LNCAP (cell line): Measurements from ENCODE around the gene CHID1.

Experiments used
- CTCF ChIP-seq: fragments of 450-650 bp; IDR thresholded peaks from 2 replicates; pipeline ENCODE4 v1.5.1; 2017; ENCODE audit warnings: mild to moderate bottlenecking

The CHID1 gene

DNA sequence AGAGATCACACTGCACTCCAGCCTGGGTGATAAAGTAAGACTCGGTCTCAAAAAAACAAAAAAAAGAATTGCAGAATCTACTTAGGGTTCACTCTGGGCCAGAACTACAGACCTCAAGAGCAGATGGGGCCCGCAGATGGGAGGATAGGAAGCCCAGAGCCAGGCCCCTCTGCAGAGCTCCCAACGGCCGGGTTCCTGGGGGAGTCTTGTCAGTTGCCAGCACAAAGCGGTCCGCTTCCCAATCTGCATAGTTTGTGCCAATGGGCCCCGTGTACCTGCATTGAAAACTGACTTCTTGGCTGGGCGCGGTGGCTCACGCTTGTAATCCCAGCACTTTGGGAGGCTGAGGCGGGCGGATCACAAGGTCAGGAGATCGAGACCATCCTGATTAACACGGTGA, 1.7 kb upstream of the CHID1 start:
- no peak for TF ChIP-seq CTCF

DNA sequence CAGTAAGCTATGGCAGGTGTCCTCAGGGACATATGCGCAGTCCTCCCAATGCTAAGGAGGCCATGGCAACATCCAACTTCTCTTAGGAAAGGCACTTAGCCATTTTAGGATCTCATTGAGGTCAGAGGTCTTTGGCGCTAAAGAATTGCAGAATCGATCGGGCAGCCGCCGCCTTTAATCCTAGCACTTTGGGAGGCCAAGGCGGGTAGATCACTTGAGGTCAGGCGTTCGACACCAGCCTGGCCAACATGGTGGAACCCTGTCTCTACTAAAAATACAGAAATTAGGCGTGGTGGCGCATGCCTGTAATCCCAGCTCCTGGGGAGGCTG, 1.2 kb upstream of the CHID1 start:
- TF ChIP-seq CTCF: no peak

DNA sequence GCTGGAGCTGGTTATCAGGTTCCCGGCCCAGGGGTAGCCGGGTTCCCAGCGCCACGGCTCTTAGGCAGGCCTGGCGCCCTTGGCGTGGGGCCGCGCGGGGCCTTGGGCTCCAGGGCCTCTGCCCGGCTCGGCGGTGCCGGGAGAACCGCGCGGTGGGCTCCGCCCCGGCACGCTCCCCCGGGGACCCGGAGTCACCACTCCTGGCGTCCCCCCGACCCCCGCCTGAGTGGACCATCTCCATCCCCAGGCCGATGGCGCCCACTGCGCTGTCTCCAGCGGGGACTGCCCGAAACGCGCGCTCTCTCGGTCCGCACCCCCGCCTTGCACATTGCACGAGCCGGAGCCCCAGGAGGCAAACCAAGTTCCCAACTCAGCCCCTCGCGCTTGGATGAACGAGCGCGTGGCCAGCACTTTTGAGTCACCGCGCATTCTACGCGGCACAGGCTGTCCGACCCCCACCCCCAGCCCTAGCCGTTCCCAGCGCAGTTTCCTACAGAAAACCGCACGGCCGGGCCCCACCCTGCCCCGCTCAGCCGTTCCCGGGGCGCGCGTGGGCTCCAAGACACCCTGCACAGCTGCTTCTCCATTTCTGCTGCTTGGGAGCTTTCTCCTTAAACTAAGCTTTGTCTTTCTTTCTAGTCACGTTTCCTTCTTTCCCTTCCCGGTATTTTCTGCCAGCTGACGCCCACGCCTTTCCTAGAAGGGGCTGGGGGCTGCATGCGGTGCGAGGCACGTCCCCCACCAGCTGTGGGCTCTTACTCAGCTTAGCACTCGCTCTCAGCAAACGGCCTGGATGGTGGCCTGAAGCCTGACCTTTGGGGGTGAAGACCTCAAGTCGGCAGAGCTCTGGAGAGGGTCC, 650 bp upstream of the CHID1 start:
- TF ChIP-seq CTCF: peak; percentile 21; the same call in 1 of the 2 replicates

DNA sequence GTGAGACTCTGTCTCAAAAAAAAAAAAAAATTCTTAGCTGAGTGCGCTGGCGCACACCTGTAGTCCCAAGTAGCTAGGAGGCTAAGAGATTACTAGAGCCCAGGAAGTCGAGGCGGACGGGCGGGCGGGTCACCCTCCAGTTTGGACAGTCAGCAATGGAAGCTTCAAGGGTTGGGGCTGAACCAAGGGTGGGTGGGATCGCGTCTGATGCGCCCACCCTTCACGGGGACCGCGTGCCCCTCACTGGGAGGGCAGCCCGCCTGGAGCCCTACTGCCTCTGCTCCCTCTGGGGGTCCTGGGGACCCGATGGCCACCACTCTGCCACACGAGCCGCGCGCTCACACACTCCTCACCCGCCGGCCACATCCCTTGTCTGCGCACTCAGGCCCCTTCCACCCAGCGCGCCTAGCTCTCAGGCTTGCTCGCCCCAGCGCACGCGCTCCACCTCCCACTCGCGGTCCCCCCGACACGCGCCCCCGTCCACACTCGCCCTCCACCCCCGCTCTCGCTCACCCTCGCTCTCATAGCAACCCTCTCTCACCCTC, 494 bp downstream of the CHID1 start:
- no peak for TF ChIP-seq CTCF

DNA sequence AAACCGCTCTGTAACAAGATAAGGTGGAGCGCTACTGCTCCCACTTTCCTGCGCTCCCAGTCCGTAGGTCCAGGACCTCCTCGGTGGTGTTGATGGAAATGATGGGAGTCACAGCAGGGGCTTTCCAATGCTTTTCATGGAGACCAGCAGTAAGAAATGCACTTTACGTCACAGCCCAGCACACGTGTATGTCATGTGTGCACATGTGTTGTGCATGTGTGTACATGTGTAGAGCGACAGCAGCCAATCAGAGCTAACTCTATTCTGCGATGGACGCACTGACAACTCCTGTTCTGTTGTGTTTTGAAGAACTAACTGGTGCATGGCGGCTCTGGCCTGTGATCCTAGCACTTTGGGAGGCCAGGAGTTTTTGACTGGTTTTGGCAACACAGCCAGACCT, 1.2 kb downstream of the CHID1 start:
- no peak for TF ChIP-seq CTCF

DNA sequence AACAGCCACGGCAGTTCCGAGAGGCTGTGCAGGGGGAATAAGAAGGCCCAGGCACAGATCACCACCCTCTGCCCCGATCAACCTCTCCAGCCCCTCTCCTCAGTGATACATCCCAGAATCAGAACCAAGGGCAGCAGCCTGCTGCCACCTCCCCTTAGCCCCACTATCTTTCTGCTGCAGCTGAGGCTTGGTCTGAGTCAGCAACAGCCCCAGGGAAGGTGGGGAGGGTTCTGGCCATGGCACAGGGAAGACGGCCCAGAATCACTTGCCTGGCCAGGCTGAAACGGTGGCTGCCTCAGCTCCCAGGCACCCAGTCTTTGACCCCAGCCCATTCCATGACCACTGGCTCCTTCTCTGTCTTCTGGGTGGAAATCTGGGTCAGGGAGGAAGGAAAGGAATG, 2.3 kb downstream of the CHID1 start:
- no peak for TF ChIP-seq CTCF

- TF ChIP-seq CTCF: no peak
These were observed 2.9 kb downstream of the CHID1 start for GRCh38 chr11:907668-908067.
